GM18867 (cell line): Measurements from ENCODE around the gene RSRP1.

Source experiments
- ATAC-seq: cut with Tn5 transposase; IDR thresholded peaks from one replicate; pipeline ENCODE4 v1.9.1; 2021; ENCODE audit warnings: mild to moderate bottlenecking, moderate library complexity; ENCODE audit not compliant: unreplicated experiment

Gene RSRP1

GRCh38 chr1:25194572-25195020 is 52.7 kb downstream of the RSRP1 start:
- ATAC-seq: no peak

GRCh38 chr1:25194054-25194453 is 53.2 kb downstream of the RSRP1 start:
- ATAC-seq: no peak

GRCh38 chr1:25193229-25193628 is 54.0 kb downstream of the RSRP1 start:
- ATAC-seq: no peak
